Measurements from ENCODE around the gene FOXRED2. TPM values are rescaled to one million over a fixed set of nuclear protein-coding genes. Genes with fewer than 3 reads are reported as not detected.

FOXRED2 gene
- total RNA-seq, 3 donors from 2014 or later, result 2.8 to 8.6 (median 6.4) TPM

GRCh38 chr22:36481393-36482168 is 25.3 kb downstream of the FOXRED2 start, which contains the start of gene TXN2:
TXN2 (minus strand) TSS chr22:36481640; CDS start chr22:36480837, 803 bp downstream.
- Histone ChIP-seq H3K4me1 (ENCODE audit: low read depth) (peaks cover 9% of the 10 kb centered on the region), H3K9me3 (no peaks in the 10 kb centered on the region), H3K4me3 (peak within 1 kb of the TSS; percentile 56), H3K36me3 (ENCODE audit: low read depth) (peaks cover 4% of the 10 kb centered on the region)
- DNase-seq (peak; percentile 96 to 98 (median 98)), ATAC-seq (peak; percentile 94)
- no peak for TF ChIP-seq CTCF (IDR thresholded peaks at IDR 0.05)
- intact Hi-C loops (cut with DNase I, micrococcal nuclease), result loop anchor here in 1 of 2 donors (10.0 kb wide), 1 partner anchor 287 kb away; no protein-coding TSS in a partner anchor

GRCh38 chr22:36480941-36481392 is 25.9 kb downstream of the FOXRED2 start:
- peak overlapping the region; percentile 56 for H3K4me3 ChIP-seq
- H3K36me3 ChIP-seq (ENCODE audit: low read depth), result peaks cover 4% of the 10 kb centered on the region
- no peak for DNase-seq
- intact Hi-C loops (cut with DNase I, micrococcal nuclease), result loop anchor here in 1 of 2 donors (10.0 kb wide), 1 partner anchor 286 kb away; no protein-coding TSS in a partner anchor
- peak; percentile 14 for ATAC-seq
- H3K9me3 ChIP-seq, result no peaks in the 10 kb centered on the region
- peaks cover 9% of the 10 kb centered on the region for H3K4me1 ChIP-seq (ENCODE audit: low read depth)
- TF ChIP-seq CTCF (IDR thresholded peaks at IDR 0.05), result no peak

- no peak for ATAC-seq
- TF ChIP-seq CTCF (IDR thresholded peaks at IDR 0.05), result no peak
- DNase-seq, result no peak
- peaks cover 8% of the 10 kb centered on the region for H3K36me3 ChIP-seq (ENCODE audit: low read depth)
- no peak overlapping the region for H3K4me3 ChIP-seq
- no peaks in the 10 kb centered on the region for H3K9me3 ChIP-seq
- H3K4me1 ChIP-seq (ENCODE audit: low read depth), result peaks cover 9% of the 10 kb centered on the region
- intact Hi-C loops (cut with DNase I, micrococcal nuclease), result loop anchor here (10.0 kb wide), 2 partner anchors 94 to 174 kb away; partner anchors contain the start of gene MYH9 (in 1 of the 2)
These were observed 27.9 kb downstream of the FOXRED2 start for GRCh38 chr22:36478966-36479365.

GRCh38 chr22:36475341-36475740 is 31.5 kb downstream of the FOXRED2 start:
- Histone ChIP-seq H3K4me1 (ENCODE audit: low read depth) (peaks cover 2% of the 10 kb centered on the region), H3K9me3 (no peaks in the 10 kb centered on the region), H3K36me3 (ENCODE audit: low read depth) (peaks cover 4% of the 10 kb centered on the region), H3K4me3 (no peak overlapping the region)
- DNase-seq (no peak), ATAC-seq (no peak)
- intact Hi-C loops (cut with DNase I, micrococcal nuclease), result loop anchor here (10.0 kb wide), 2 partner anchors 91 to 171 kb away; partner anchors contain the start of gene MYH9 (in 1 of the 2)
- no peak for TF ChIP-seq CTCF (IDR thresholded peaks at IDR 0.05)

GRCh38 chr22:36472689-36473088 is 34.2 kb downstream of the FOXRED2 start:
- Histone ChIP-seq H3K4me3 (no peak overlapping the region), H3K4me1 (ENCODE audit: low read depth) (peaks cover 11% of the 10 kb centered on the region), H3K9me3 (no peaks in the 10 kb centered on the region), H3K36me3 (ENCODE audit: low read depth) (peaks cover 4% of the 10 kb centered on the region)
- no peak for DNase-seq
- no peak for TF ChIP-seq CTCF (IDR thresholded peaks at IDR 0.05)
- ATAC-seq, result no peak
- intact Hi-C loops (cut with DNase I, micrococcal nuclease), result loop anchor here (5.0 to 10.0 kb wide), 3 partner anchors 88 to 170 kb away; partner anchors contain the start of gene MYH9 (in 1 of the 2)

All from mucosa of descending colon (tissue), 3 donors.